H1 (cell line): ENCODE data around the gene RELT. TPM values are rescaled to one million over a fixed set of nuclear protein-coding genes. Genes with fewer than 3 reads are reported as not detected.

Experiments
- ATF3 ChIP-seq: IDR thresholded peaks from 2 replicates; pipeline ENCODE4 v1.6.1; 2011; ENCODE audit warnings: low read depth, mild to moderate bottlenecking, low read length; ENCODE audit not compliant: insufficient read depth
- BCL11A ChIP-seq, 2 experiments: IDR thresholded peaks; one replicate each; pipeline ENCODE4 v1.6.1; 2011; ENCODE audit warnings: low read depth in 2 of 2, low read length in 2 of 2, mild to moderate bottlenecking in 2 of 2
- CEBPB ChIP-seq: IDR thresholded peaks from 2 replicates; pipeline ENCODE4 v1.6.1; 2012; ENCODE audit warnings: low read depth, low read length
- CHD7 ChIP-seq: fragments of 300-600 bp; sonication (generic); IDR thresholded peaks from 2 replicates; pipeline ENCODE4 v1.7.1; 2012; ENCODE audit warnings: low read length, moderate library complexity, mild to moderate bottlenecking, inconsistent platforms; ENCODE audit not compliant: insufficient replicate concordance
- NRF1 ChIP-seq: IDR thresholded peaks from 2 replicates; pipeline ENCODE4 v1.6.1; 2011; ENCODE audit warnings: mild to moderate bottlenecking, low read depth, low read length, improper control_type of control experiment
- RFX5 ChIP-seq: IDR thresholded peaks from 2 replicates; pipeline ENCODE4 v1.6.1; 2011; ENCODE audit warnings: low read depth, low read length, improper control_type of control experiment, borderline replicate concordance
- RXRA ChIP-seq: IDR thresholded peaks from 2 replicates; pipeline ENCODE4 v1.6.1; 2011; ENCODE audit warnings: low read depth, mild to moderate bottlenecking, low read length, moderate library complexity; ENCODE audit not compliant: insufficient read depth
- SP1 ChIP-seq: IDR thresholded peaks from 2 replicates; pipeline ENCODE4 v1.6.1; 2011; ENCODE audit warnings: low read depth, low read length
- TCF12 ChIP-seq: IDR thresholded peaks from 2 replicates; pipeline ENCODE4 v1.6.1; 2011; ENCODE audit warnings: low read depth, mild to moderate bottlenecking, low read length
- ZNF274 ChIP-seq: IDR thresholded peaks from 2 replicates; pipeline ENCODE4 v1.7.0; 2012; ENCODE audit warnings: low read length, borderline replicate concordance; ENCODE audit errors: extremely low read depth
- polyA plus RNA-seq, 7 experiments: library from polyadenylated mRNA; depleted of rRNA in 3 of 7; stranded (reverse) in 5 of 7; unstranded in 2 of 7; fragments of >200 nt in 5 of 7; fragments of 200-250 nt in 2 of 7; gene quantifications; 1 replicate in 5 of 7; 2 replicates in 1 of 7; 4 replicates in 1 of 7; pipeline versions ENCODE4 v1.2.1 to v1.2.3, GENCODE V29; 2011 to 2013; ENCODE audit warnings: missing spikeins in 2 of 7, mixed read lengths in 2 of 7
- total RNA-seq: library from RNA; stranded (reverse); fragmentation: NEBNext Ultra II Directional; extraction: Animal tissue kit (Norgen Biotek cat#: 25700); gene quantifications from 2 replicates; pipeline ENCODE4 v1.2.1, GENCODE V29; 2021

The RELT gene
- total and polyA plus RNA-seq, 2 of the 8 experiments (the other 6 are each of a cell fraction or from before 2014, with no cell fraction given): 3.4 to 5.7 TPM

- TF ChIP-seq CHD7: no peak
- no peak for TF ChIP-seq ATF3
- TF ChIP-seq RXRA: no peak
- TF ChIP-seq CEBPB: no peak
- no peak for TF ChIP-seq ZNF274
- no peak for TF ChIP-seq NRF1
- no peak for TF ChIP-seq BCL11A (IDR thresholded peaks at IDR 0.05; ENCODE audit: low read depth in 2 of 2, low read length in 2 of 2)
- no peak for TF ChIP-seq RFX5
- no peak for TF ChIP-seq SP1
- TF ChIP-seq TCF12: no peak
These were observed 18.5 kb downstream of the RELT start (continued) for GRCh38 chr11:73394416-73395296.
